HG02623 (cell line): ENCODE data around the gene ZP1.
A peak's percentile ranks its signal among the peaks of the same experiment; 100 is the strongest.
"Not testable (repeated sequence)": the region's sequence is repeated elsewhere in the genome, so short reads cannot be mapped to it uniquely, and the experiment has no call there.

Experiments
- ATAC-seq: cut with Tn5 transposase; IDR thresholded peaks from one replicate; pipeline ENCODE4 v1.9.1; 2021; ENCODE audit warnings: moderate library complexity; ENCODE audit not compliant: unreplicated experiment

ZP1 gene

DNA sequence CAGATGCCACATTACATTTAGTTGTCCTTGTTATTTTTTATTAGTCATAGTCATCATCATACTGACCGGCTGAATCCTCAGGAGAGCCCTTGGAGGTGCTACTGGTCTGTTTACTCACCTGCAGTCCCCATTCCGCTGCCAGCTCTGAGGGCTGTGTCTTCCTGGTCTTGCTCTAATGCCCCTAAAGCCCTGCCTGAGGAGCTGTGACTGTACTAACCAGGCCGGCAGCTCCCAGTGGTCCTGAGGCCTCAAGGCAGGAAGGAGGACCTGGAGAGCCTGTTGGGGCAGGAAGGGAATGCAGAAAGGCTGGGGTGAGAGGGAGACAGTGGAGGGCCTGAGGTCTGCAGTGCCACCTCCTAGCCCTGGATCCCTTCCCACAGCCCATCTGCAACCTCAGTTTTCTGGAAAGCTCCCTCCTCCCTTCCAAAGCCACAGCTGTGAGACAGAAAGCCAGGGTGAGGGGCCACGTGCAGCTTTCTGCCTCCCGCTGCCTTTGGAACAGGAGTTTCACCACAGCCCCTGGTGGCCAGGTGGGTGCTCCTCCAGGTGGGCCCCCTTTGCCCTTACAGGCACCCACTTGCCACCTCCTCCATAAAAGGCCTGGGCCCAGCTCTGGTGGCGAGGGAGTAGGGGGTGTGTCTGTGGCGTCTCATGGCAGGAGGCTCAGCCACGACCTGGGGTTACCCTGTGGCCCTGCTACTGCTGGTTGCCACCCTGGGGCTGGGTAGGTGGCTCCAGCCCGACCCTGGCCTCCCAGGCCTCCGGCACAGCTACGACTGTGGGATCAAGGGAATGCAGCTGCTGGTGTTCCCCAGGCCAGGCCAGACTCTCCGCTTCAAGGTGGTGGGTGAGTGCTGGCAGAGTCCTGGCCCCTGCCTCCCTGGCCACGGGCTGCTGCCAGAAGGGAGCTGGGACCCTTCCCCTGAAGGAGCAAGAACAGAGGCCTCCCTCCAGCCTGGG, at the start of gene ZP1:
TSS of gene ZP1 (plus strand) at position 632 of the 960 bp plus-strand sequence. CDS start at position 652, 20 bp downstream.
- ATAC-seq, result no peak

DNA sequence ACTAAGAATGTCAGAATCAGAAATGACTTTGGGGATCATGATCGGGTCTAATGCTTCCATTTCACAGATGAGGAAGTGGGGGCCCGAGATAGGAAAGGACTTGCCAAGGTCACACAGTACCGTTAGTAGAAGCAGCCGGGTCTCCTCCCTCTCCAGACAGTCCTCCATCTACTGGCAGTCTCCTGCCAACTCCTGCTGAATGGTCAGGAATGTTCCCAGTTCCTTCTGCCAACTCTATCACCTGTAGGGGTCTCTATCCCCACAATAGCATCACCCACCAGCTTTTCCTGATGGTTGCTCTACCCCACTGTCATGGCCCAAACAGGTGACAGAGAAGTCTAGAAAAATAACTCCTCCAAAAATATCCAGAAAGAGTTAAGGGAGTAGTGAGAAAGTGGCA, 49.3 kb upstream of the ZP1 start:
- no peak for ATAC-seq

DNA sequence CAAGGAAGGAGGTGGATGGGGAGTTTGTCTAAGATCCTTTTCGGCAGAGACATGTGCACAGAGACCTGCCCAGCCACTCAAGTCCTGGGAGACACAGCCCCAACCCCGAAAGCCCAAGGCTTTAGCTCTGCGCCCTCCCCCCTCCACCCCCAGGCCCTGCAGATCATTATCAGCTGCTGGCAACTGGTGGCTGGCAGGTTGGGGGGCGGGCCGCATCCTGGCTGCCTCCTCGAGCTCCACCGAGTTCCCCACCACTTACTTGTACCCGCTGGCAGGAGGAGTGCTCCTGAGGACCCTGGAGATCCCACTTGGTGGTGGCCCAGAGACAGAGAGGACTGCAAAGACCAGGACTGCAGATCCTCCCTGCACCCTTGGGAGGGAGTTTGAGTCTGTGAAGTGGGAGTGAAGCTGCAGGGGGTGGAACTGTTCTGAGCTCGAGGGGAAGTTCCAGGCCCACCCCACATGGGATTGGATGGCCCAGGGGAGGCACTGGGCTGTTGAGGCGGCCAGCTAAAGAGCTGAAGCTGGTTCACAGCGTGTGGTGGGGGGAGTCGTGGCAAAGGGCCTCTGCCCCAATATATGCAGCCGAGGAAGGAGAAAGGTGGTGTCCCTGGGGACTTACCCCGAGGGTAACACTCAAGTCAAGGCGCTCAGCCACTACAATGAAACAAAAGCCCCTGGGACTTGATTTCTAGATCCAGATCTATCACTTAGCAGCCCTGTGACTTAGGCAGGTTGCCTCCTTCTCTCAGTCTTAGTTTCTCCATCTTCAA, 45.3 kb upstream of the ZP1 start:
- no peak for ATAC-seq

- not testable (repeated sequence) for ATAC-seq
These were observed 43.5 kb upstream of the ZP1 start for GRCh38 chr11:60823745-60824306.

- no peak for ATAC-seq
These were observed 42.2 kb upstream of the ZP1 start for GRCh38 chr11:60825118-60825517.

- no peak for ATAC-seq
These were observed 41.6 kb upstream of the ZP1 start for GRCh38 chr11:60825790-60826189.

- ATAC-seq, result no peak
These were observed 36.7 kb upstream of the ZP1 start for GRCh38 chr11:60830478-60831142.

- ATAC-seq, result peak; percentile 63
These were observed 36.2 kb upstream of the ZP1 start for GRCh38 chr11:60831143-60831500.

GRCh38 chr11:60831501-60832079, 35.8 kb upstream of the ZP1 start:
- ATAC-seq, result no peak

- ATAC-seq, result no peak
These were observed 32.4 kb upstream of the ZP1 start for GRCh38 chr11:60834742-60835533.

GRCh38 chr11:60835534-60835846, 31.9 kb upstream of the ZP1 start:
- no peak for ATAC-seq

DNA sequence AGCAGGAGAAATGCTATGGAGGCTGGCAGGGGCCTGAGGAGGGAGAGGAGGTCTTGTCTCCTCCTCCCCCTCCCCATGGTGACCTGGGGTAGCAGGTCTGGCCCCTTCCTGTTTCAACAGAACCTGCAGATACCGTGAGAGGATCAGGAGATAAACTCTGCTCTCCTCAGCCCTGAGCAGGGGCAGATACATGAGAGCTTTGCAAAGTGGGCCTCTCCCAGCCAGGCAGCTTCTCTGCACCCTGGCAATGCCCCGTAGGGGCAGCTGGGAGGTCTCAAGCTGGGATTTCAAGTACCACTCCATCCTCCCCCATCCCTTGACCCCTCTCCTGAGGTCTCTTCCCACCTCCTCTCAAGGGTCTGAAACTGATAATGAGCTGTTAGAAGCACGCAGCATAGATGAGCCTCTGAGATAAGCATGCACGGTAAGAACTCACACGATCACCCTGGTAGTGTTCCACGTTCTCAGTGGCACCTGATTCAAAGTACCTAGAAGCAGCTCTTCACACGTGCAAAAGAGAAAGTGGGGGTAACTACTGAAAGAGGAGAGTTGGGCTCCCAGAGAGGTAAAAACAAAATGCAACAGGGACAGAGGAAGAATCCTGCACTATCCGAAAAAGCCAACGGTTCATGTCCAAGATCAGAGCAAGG, 30.4 kb upstream of the ZP1 start:
- no peak for ATAC-seq

- no peak for ATAC-seq
These were observed 29.2 kb upstream of the ZP1 start for GRCh38 chr11:60838132-60838531.

DNA sequence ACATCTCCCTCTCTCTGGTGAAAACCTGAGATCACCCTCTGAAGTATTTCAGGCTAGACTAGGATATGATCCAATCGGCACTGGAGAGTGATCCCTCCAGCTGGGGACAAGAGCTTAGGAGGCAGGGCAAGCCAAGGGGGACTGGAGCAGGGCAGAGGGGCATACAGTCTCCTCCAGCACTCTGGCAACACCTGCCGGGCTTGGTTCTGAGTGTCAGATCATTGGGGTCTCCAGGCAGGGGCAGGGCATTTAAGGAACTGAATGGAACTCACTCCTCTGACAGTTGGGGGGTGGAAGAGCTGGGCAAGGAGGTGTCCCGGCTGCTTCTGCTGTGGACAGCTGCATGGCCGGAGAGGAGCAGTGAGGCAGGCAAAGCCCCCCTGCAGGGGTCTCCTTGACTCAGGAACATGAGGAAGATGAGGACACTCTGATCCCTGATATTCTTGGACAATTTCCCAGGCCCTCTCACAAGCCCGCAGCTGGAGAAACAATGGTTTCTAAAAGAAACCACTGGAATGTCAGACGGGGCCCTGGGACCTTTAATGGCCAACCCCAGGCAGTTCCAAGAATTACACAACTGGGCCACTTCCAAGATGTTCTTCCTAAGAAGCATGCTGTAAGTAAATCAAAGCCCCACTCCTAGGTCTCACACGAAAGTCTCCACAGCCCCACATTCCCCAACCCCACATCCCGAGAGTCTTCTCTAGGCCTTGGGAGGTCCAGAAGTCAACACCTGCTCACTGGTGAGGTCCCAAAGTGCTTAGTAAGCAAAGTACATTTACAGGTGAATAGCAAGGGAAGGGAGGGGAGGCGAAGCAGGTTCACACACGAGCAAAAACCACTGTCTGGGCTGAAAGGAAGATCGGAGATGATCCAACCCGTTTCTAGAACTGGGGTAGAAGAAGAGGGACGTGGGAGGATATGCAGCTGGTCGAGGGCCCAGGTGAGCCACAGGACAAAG, 26.6 kb upstream of the ZP1 start:
- ATAC-seq, result no peak

GRCh38 chr11:60841797-60842667, 25.3 kb upstream of the ZP1 start, which contains the start of gene CCDC86:
Gene CCDC86 (plus strand): TSS chr11:60842113. CDS start chr11:60842125, 12 bp downstream.
- peak; percentile 79 for ATAC-seq

GRCh38 chr11:60842668-60843600, 24.4 kb upstream of the ZP1 start:
- ATAC-seq, result no peak
